Spleen (tissue), 7 donors: ENCODE data around the gene HSDL1.

Experiments
- CTCF ChIP-seq, 11 experiments: fragments of 200-600 bp in 7 of 11; fragments of 450-650 bp in 4 of 11; sonication (generic) in 4 of 11; IDR thresholded peaks in 8 of 11; conservative IDR thresholded peaks in 3 of 11; 1 replicate in 7 of 11; 2 replicates in 4 of 11; pipeline versions ENCODE4 v1.4.0 to v1.8.0; 2016 to 2021; ENCODE audit warnings: antibody characterized with exemption in 11 of 11, inconsistent platforms in 4 of 11, mild to moderate bottlenecking in 1 of 11
- POLR2A ChIP-seq, 3 donors: fragments of 450-650 bp; IDR thresholded peaks; one replicate each; pipeline ENCODE4 v1.5.1; 2017; ENCODE audit warnings: antibody characterized with exemption in 3 of 3, mild to moderate bottlenecking in 1 of 3
- donor health status: DM: no; HTN: no; CAD: no; lungs with moderate emphysema.
- donor health status: DM: no; HTN: no; CAD: no.
- donor health status: DM: no; HTN: no; CAD: no.

GRCh38 chr16:84093120-84093878, 51.7 kb downstream of the HSDL1 start:
- TF ChIP-seq POLR2A (IDR thresholded peaks at IDR 0.05) (no peak), CTCF (IDR thresholded peaks at IDR 0.05 in 8 of 11, conservative IDR thresholded peaks at IDR 0.05 in 3 of 11) (no peak)
